HEK293T (cell line): ENCODE results near the gene STMN1.

Experiments used
- BHLHE40 ChIP-seq: fragments of 450-650 bp; IDR thresholded peaks from 2 replicates; pipeline ENCODE4 v1.6.1; 2016; ENCODE audit warnings: mild to moderate bottlenecking, moderate library complexity, borderline replicate concordance
- ELF4 ChIP-seq: fragments of 450-650 bp; IDR thresholded peaks from 2 replicates; pipeline ENCODE4 v1.6.1; 2017; ENCODE audit warnings: antibody characterized with exemption
- FOXA1 ChIP-seq: fragments of 450-650 bp; IDR thresholded peaks from 2 replicates; pipeline ENCODE4 v1.6.1; 2016; ENCODE audit warnings: mild to moderate bottlenecking
- FOXK2 ChIP-seq: fragments of 450-650 bp; IDR thresholded peaks from 2 replicates; pipeline ENCODE4 v1.6.1; 2016; ENCODE audit warnings: mild to moderate bottlenecking
- FOXM1 ChIP-seq: fragments of 450-650 bp; IDR thresholded peaks from 2 replicates; pipeline ENCODE4 v1.6.1; 2017; ENCODE audit warnings: mild to moderate bottlenecking, borderline replicate concordance
- SP1 ChIP-seq: fragments of 450-650 bp; IDR thresholded peaks from 2 replicates; pipeline ENCODE4 v1.6.1; 2017
- TF ChIP-seq, protein P1 (sequence below): fragments of 450-650 bp; IDR thresholded peaks from 2 replicates; pipeline ENCODE4 v1.6.1; 2016

DNA sequence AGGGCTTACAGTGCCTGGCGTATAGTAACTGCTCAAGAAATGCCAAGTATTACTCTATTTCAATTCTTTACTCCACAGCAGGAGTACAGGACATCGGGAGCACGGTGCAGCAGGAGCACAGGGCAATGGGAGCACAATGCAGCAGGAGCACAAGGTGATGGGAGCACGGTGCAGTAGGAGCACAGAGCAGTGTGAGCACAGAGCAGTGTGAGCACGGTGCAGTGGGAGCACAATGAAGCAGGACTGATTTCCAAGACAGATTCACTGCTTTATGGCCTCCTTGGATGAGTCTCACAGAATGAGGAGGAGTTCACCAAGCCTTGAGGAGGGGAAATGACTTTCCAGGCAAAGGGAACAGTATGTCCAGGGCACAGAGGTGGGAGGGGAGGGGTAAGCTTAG lies 25.7 kb downstream of the STMN1 start:
- no peak for TF ChIP-seq BHLHE40
- TF ChIP-seq FOXM1 = no peak
- no peak for TF ChIP-seq ELF4
- no peak for TF ChIP-seq FOXA1
- no peak for TF ChIP-seq SP1
- TF ChIP-seq, protein P1, sequence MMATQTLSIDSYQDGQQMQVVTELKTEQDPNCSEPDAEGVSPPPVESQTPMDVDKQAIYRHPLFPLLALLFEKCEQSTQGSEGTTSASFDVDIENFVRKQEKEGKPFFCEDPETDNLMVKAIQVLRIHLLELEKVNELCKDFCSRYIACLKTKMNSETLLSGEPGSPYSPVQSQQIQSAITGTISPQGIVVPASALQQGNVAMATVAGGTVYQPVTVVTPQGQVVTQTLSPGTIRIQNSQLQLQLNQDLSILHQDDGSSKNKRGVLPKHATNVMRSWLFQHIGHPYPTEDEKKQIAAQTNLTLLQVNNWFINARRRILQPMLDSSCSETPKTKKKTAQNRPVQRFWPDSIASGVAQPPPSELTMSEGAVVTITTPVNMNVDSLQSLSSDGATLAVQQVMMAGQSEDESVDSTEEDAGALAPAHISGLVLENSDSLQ = no peak
- TF ChIP-seq FOXK2 = no peak
